NCI-H128 (cell line): ENCODE results near the gene NINJ2.

Source experiments
- DNase-seq: peaks from one replicate; lab custom pipeline; 2025; ENCODE audit not compliant: unreplicated experiment; lab: John Stamatoyannopoulos, UW

NINJ2 gene

GRCh38 chr12:553216-554000 is 109.8 kb downstream of the NINJ2 start:
- DNase-seq: no peak

GRCh38 chr12:552466-552865 is 110.8 kb downstream of the NINJ2 start:
- DNase-seq: no peak

GRCh38 chr12:550473-551260 is 112.6 kb downstream of the NINJ2 start:
- DNase-seq: no peak

- no peak for DNase-seq
Measured at GRCh38 chr12:549476-550082, 113.7 kb downstream of the NINJ2 start.

DNA sequence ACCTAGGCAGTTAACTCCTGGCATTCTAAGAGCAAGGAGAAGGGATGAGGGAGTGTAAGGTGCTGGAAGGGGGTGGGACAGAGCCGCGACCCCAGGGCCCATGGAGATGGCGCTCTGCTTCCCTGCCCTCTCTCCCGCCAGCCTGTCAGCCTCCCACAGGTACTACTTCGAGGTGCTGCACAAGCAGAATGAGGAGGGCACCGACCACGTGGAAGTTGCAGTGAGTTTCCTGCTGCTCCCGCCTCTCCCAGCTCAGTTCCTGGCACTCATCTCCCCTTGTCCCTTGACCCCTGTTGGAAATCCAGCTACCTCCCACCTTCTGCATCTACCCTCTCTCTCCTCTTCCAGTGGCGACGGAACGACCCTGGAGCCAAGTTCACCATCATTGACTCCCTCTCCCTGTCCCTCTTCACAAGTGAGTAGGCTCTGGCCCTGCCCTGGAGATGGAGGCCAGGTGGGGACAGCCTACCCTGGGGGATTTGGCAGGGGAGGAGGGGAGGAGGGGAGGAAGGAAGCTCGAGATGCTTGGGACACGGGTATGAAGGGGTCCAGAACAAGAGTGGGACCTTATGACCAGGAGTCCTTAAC is 115.3 kb downstream of the NINJ2 start:
- DNase-seq: no peak

DNA sequence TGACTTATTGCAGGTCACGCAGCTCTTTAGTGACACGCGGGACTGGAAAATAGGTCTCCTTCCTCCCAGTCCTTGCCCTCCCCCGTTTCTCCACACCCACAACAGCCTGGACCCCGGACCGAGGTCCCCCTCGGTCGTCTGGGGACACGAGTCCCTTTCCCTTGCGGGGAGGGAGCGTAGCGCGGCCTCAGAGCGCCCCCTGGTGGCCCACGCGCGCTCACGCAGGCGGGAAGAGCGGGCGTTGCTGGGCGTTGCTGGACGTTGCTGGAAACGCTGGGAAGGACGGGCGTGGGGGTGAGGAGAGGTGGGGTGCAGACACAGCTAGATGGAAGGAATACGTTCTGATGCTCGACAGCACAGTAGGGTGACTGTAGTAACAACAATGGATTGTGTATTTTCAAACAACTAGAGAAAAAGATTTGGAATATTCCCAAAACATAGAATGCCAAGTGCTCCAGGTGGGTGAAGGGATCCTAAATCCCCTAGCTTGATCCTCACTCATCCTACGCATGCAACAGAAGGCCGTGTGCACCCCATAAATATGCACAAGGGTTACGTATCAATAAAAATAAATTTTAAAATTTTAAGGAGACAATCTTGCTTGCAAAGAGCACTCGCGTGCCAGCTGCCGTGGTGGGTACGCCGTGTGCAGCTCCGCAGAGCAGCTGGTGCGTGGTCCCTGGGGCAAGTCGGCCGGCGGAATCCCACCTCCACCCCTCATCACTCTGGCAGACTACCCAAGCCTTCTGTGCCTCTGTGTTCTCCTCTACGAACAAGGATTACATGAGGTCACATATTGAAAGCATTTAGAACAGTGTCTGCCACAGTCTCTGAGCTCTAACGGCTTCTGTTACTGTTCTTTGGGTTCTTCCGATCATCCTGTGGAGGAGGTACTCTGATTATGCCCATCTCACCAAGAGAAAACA is 116.1 kb downstream of the NINJ2 start:
- peak; percentile 28 for DNase-seq

GRCh38 chr12:546265-546919 is 116.9 kb downstream of the NINJ2 start:
- no peak for DNase-seq

GRCh38 chr12:545835-546234 is 117.4 kb downstream of the NINJ2 start:
- no peak for DNase-seq

- no peak for DNase-seq
Measured at GRCh38 chr12:544941-545635, 118.2 kb downstream of the NINJ2 start.

GRCh38 chr12:544142-544541 is 119.1 kb downstream of the NINJ2 start:
- DNase-seq: no peak

- no peak for DNase-seq
Measured at GRCh38 chr12:543114-543451, 120.2 kb downstream of the NINJ2 start.

DNA sequence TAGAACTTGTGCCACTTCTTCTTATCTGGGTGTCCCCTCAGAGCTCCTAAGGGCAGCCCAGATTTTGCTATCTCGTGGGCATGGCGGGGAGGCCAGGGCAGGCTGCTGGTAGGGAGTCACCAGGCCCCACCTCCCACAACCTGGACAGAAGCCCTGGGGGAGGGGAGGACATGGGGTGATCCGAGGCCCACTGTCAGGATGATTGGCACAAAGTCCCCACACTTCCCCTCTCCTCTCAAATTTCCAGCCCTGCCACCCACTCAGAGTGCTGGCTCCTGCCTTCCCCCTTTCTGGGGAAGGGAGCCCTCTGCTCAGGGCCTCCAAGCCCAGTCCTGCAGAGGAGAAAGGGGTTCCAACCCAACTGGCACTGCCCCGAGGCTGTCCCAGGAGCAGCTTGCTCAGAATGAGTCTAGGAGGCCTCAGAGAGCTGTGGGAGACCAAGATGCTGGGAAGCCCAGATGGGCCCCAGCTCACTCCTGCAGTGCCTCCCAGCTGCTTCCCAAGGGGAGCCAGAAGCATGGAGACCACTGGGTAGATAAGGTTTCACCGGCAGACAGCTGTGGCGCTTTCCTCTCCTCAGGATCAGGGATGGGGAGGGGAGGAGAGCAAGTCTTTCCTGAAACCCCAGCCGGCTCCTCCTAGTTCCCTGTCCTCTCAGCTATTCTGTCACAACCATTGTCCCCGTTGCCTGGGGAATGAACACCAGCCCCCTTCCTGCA is 120.7 kb downstream of the NINJ2 start:
- DNase-seq: no peak

DNA sequence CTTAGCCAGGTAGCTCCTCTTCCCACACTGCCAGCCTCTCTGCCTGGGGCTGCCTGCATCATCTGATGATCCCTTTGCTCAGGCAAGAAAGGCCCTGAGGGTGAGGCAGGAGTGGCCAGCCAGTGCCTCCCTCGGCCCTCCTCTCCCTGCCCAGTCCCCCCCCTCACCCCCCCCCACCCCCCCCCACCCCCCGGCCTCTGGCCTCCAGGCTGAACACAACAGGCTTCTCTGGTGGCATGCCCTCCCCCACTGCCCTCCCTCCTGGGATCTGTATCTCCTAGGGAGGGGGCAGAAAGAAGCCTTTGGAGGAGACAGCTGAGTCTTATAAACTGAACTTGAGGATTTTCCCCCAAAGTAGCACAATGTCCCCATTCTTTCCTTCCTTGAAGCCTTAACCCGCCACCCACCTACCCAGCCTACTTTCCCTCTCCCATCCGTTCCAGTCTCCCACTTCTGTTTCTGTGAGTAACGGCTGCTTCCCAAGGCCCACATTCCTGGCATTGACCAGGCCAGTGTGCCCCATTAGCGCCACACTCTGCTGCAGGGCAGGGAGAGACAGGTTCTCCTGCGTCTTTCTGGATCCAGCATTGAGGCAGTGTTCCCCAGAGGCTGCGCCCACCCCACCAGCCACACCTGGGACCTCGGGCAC is 121.4 kb downstream of the NINJ2 start:
- DNase-seq: no peak

- no peak for DNase-seq
Measured at GRCh38 chr12:539540-540310, 123.5 kb downstream of the NINJ2 start.

- DNase-seq: no peak
Measured at GRCh38 chr12:538731-539539, 124.3 kb downstream of the NINJ2 start.

DNA sequence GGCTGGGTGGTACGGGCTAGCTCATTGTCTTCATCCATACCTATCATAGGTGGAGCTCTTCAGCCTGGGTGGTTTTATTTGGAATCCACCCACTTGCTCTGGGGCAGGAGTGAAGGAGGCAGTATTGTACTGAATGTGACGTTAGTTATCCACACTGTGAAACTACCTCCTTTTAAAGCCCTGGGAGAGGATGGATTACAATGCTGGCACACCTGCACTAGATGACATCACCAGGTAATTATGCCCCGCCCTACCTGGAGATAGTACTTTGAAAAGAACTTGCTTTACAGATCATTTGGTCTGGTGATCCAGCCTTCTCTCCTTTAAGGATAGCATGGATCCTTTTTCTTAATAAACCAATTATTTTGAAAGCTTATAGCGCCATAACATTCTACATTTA is 125.5 kb downstream of the NINJ2 start:
- no peak for DNase-seq

DNA sequence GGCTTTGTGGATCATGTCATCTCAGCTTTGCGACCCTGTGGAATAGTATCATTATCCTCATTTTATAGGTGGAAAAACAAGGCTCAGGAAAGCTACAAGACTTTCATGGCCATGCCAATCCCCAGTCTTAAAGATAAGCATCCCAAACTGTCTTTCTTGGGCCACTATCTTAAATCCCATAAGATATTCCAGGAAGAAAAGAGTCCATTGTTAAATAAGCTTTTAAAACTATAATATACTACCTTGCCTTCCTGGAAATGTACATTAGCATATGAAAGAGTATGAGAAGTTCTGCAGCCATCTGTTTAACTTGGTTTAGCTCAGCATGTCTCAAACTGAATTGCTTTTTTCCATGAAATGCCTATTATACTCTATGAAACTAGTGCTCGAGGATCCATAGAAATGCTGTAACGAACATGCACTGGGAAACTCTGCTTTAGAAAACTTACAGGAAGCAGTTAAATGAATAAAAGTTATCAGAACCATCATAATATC is 126.4 kb downstream of the NINJ2 start:
- no peak for DNase-seq
